ENCODE measurements around the gene DCLRE1A. TPM values are rescaled to one million over a fixed set of nuclear protein-coding genes. Genes with fewer than 3 reads are reported as not detected.

Gene DCLRE1A
- total RNA-seq, 1 experiment from 2014 or later: 15.0 TPM

- no TSS peak for BruUV-seq (replicated peaks)
- CTCF ChIA-PET: no interaction called here
- POLR2A ChIA-PET: no interaction called here
- H3K9me3 ChIP-seq (ENCODE audit: control insufficient read depth, insufficient read depth, low read depth, low read length): no peaks in the 10 kb centered on the region
- intact Hi-C loops (cut with micrococcal nuclease; ENCODE audit: unreplicated experiment) (no loop called here), in situ Hi-C loops (cut with HindIII; ENCODE audit: low pct_unique_long_range_greater_than_20kb, low sequenced_read_pairs) (no loop called here)
- H3K4me1 ChIP-seq (ENCODE audit: control insufficient read depth, insufficient read depth, low read length): no peaks in the 10 kb centered on the region
- ATAC-seq (no peak), DNase-seq (ENCODE audit: low read depth, low spot score) (no peak)
- H3K36me3 ChIP-seq (ENCODE audit: control insufficient read depth, insufficient read depth, low read length): peaks cover 7% of the 10 kb centered on the region; the same call in 1 of the 2 replicates
- no peak overlapping the region for H3K27ac ChIP-seq (ENCODE audit: low read length)
- H3K4me3 ChIP-seq (ENCODE audit: low read depth in 2 of 2, low read length in 2 of 2): no peak overlapping the region
- H3K27me3 ChIP-seq (ENCODE audit: control insufficient read depth, insufficient read depth, low read length): no peaks in the 10 kb centered on the region
- TF ChIP-seq, protein P1, sequence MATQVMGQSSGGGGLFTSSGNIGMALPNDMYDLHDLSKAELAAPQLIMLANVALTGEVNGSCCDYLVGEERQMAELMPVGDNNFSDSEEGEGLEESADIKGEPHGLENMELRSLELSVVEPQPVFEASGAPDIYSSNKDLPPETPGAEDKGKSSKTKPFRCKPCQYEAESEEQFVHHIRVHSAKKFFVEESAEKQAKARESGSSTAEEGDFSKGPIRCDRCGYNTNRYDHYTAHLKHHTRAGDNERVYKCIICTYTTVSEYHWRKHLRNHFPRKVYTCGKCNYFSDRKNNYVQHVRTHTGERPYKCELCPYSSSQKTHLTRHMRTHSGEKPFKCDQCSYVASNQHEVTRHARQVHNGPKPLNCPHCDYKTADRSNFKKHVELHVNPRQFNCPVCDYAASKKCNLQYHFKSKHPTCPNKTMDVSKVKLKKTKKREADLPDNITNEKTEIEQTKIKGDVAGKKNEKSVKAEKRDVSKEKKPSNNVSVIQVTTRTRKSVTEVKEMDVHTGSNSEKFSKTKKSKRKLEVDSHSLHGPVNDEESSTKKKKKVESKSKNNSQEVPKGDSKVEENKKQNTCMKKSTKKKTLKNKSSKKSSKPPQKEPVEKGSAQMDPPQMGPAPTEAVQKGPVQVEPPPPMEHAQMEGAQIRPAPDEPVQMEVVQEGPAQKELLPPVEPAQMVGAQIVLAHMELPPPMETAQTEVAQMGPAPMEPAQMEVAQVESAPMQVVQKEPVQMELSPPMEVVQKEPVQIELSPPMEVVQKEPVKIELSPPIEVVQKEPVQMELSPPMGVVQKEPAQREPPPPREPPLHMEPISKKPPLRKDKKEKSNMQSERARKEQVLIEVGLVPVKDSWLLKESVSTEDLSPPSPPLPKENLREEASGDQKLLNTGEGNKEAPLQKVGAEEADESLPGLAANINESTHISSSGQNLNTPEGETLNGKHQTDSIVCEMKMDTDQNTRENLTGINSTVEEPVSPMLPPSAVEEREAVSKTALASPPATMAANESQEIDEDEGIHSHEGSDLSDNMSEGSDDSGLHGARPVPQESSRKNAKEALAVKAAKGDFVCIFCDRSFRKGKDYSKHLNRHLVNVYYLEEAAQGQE (IDR thresholded peaks at IDR 0.05; ENCODE audit: insufficient read depth in 1 of 2, low read depth in 2 of 2, low read length in 1 of 2): no peak
- TF ChIP-seq TCF7L2 (IDR thresholded peaks at IDR 0.05; ENCODE audit: low read depth, low read length) (no peak), POLR2AphosphoS5 (IDR thresholded peaks at IDR 0.05; ENCODE audit: low read depth, low read length) (no peak), SIN3A (IDR thresholded peaks at IDR 0.05; ENCODE audit: borderline replicate concordance, insufficient read depth, low read depth, low read length) (no peak)
- TF ChIP-seq, protein P2, sequence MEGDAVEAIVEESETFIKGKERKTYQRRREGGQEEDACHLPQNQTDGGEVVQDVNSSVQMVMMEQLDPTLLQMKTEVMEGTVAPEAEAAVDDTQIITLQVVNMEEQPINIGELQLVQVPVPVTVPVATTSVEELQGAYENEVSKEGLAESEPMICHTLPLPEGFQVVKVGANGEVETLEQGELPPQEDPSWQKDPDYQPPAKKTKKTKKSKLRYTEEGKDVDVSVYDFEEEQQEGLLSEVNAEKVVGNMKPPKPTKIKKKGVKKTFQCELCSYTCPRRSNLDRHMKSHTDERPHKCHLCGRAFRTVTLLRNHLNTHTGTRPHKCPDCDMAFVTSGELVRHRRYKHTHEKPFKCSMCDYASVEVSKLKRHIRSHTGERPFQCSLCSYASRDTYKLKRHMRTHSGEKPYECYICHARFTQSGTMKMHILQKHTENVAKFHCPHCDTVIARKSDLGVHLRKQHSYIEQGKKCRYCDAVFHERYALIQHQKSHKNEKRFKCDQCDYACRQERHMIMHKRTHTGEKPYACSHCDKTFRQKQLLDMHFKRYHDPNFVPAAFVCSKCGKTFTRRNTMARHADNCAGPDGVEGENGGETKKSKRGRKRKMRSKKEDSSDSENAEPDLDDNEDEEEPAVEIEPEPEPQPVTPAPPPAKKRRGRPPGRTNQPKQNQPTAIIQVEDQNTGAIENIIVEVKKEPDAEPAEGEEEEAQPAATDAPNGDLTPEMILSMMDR (IDR thresholded peaks at IDR 0.05): no peak
Observed at GRCh38 chr10:113865901-113866300, 12.0 kb upstream of the DCLRE1A start.

DNA sequence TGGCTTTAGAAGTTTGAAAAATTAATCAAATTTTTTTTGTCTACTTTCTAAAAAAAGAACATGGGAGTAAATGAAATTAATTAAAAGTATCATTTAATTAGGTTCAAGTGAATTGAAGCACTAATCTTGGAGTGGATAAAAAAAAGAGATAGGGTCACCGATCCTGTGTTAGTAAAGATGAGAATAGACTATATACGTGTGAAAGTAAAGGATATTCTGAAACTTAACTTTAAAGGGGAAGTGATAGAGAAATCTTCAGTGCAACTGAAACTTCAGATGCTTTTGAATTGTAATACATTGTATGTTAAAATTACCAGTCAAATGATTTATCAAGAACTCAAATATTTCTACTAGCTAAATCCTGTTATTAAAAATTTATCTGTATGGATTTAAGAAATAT, 5.4 kb upstream of the DCLRE1A start:
- POLR2A ChIA-PET: no interaction called here
- in situ Hi-C loops (cut with HindIII; ENCODE audit: low pct_unique_long_range_greater_than_20kb, low sequenced_read_pairs): no loop called here
- no TSS peak for BruUV-seq (replicated peaks)

More for the DNA sequence above, 5.4 kb upstream of the DCLRE1A start:
- H3K27me3 ChIP-seq (ENCODE audit: control insufficient read depth, insufficient read depth, low read length): no peaks in the 10 kb centered on the region
- ATAC-seq (no peak), DNase-seq (ENCODE audit: low read depth, low spot score) (no peak)
- no peak for TF ChIP-seq POLR2AphosphoS5 (IDR thresholded peaks at IDR 0.05; ENCODE audit: low read depth, low read length)
- TF ChIP-seq TCF7L2 (IDR thresholded peaks at IDR 0.05; ENCODE audit: low read depth, low read length): no peak
- TF ChIP-seq, protein P1 (IDR thresholded peaks at IDR 0.05; ENCODE audit: insufficient read depth in 1 of 2, low read depth in 2 of 2, low read length in 1 of 2): no peak
- CTCF ChIA-PET: no interaction called here
- peaks cover 29% of the 10 kb centered on the region for H3K36me3 ChIP-seq (ENCODE audit: control insufficient read depth, insufficient read depth, low read length)
- intact Hi-C loops (cut with micrococcal nuclease; ENCODE audit: unreplicated experiment): no loop called here
- no peak overlapping the region for H3K27ac ChIP-seq (ENCODE audit: low read length)
- peaks cover 16% of the 10 kb centered on the region; the same call in 1 of the 2 replicates for H3K4me1 ChIP-seq (ENCODE audit: control insufficient read depth, insufficient read depth, low read length)
- no peak overlapping the region for H3K4me3 ChIP-seq (ENCODE audit: low read depth in 2 of 2, low read length in 2 of 2)
- H3K9me3 ChIP-seq (ENCODE audit: control insufficient read depth, insufficient read depth, low read depth, low read length): no peaks in the 10 kb centered on the region

Measured in Panc1 (cell line).